Measurements from ENCODE around the gene FTO. TPM values are rescaled to one million over a fixed set of nuclear protein-coding genes. Genes with fewer than 3 reads are reported as not detected.
"Not testable (repeated sequence)": the region's sequence is repeated elsewhere in the genome, so short reads cannot be mapped to it uniquely, and the experiment has no call there.

The FTO gene
- total RNA-seq, 1 donor from 2014 or later = 65.8 TPM

DNA sequence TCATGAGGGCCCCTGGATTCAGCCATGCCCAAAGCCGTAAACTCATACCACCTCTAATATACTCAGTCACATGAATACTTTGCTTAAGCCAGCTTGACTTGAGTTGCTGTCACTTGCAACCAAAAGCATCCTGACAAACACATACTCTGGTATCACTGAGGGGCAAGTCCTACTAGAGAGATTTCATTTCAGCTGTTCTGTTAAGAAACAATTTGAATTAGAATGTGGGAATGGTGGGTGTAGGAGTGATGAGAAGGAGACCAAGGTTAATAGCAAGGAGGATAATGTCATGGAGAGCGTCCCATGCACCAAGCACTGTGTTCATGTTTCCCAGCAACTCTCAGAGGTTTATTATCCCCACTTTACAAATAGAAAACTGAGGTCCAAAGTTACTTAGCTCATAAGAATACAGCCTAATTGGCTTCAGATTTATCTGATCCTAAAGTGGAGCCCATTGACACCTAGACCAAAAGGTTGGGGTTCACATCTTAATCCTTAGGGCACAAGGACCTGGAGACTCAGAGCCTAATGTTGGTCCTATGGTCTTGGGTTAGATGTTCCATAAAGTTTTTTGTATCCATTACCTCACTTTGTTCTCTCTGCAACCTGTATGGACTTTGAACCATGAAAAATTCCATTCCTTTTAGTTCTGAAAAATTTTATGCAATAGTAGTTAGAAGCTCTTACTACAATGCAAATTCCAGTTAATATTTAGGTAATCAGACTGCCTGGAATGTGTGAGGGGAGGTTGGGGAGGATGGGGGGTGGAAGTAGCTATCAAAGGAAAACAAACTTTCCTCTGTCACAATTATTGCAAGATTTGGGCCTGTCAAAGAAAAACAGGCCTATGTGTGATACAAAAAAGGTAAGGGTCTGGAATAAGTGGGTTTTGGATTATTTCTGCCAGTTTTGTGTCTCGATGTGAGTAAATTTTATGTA lies 476.7 kb downstream of the FTO start:
- H3K4me1 Mint-ChIP-seq = no peaks in the 10 kb centered on the region

DNA sequence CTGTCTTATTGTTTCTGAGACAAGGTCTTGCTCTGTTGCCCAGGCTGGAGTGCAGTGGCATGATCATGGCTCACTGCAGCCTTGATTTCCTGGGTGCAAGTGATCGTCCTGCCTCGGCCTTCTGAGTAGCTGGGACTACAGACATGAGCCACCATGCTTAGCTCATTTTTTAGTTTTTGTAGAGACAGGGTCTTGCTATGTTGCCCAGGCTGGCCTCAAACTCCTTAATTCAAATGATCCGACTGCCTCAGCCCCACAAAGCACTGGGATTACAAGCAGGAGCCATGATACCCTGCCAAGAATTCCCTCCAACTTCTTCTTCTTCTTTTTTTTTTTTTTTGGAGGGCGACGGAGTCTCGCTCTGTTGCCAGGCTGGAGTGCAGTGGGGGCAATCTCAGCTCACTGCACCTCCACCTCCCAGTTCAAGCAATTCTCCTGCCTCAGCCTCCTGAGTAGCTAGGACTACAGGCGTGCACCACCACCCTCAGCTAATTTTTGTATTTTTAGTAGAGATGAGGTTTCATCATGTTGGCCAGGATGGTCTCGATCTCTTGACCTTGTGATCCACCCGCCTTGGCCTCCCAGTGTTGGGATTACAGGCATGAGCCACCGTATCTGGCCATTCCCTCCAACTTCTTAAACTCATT lies 477.9 kb downstream of the FTO start:
- ATAC-seq (ENCODE audit: low read depth); POLR2A ChIA-PET; DNase-seq; H3K9me3 Mint-ChIP-seq; H3K27ac Mint-ChIP-seq; intact Hi-C loops (cut with micrococcal nuclease); CTCF ChIA-PET; H3K4me3 Mint-ChIP-seq; H3K36me3 Mint-ChIP-seq (ENCODE audit: low read depth); H3K4me1 Mint-ChIP-seq: not testable (repeated sequence)
- H3K27me3 Mint-ChIP-seq = peaks cover 11% of the 10 kb centered on the region

More for the DNA sequence above, 476.7 kb downstream of the FTO start:
- POLR2A ChIA-PET = no interaction called here
- Mint-ChIP-seq H3K9me3 (peaks cover 7% of the 10 kb centered on the region), H3K36me3 (ENCODE audit: low read depth) (no peaks in the 10 kb centered on the region), H3K4me3 (no peak overlapping the region), H3K27me3 (peaks cover 11% of the 10 kb centered on the region), H3K27ac (no peak overlapping the region)
- CTCF ChIA-PET = no interaction called here
- intact Hi-C loops (cut with micrococcal nuclease) = no loop called here
- ATAC-seq (ENCODE audit: low read depth) (no peak), DNase-seq (no peak)
- TF ChIP-seq, protein P1, sequence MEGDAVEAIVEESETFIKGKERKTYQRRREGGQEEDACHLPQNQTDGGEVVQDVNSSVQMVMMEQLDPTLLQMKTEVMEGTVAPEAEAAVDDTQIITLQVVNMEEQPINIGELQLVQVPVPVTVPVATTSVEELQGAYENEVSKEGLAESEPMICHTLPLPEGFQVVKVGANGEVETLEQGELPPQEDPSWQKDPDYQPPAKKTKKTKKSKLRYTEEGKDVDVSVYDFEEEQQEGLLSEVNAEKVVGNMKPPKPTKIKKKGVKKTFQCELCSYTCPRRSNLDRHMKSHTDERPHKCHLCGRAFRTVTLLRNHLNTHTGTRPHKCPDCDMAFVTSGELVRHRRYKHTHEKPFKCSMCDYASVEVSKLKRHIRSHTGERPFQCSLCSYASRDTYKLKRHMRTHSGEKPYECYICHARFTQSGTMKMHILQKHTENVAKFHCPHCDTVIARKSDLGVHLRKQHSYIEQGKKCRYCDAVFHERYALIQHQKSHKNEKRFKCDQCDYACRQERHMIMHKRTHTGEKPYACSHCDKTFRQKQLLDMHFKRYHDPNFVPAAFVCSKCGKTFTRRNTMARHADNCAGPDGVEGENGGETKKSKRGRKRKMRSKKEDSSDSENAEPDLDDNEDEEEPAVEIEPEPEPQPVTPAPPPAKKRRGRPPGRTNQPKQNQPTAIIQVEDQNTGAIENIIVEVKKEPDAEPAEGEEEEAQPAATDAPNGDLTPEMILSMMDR (IDR thresholded peaks at IDR 0.05) = no peak

DNA sequence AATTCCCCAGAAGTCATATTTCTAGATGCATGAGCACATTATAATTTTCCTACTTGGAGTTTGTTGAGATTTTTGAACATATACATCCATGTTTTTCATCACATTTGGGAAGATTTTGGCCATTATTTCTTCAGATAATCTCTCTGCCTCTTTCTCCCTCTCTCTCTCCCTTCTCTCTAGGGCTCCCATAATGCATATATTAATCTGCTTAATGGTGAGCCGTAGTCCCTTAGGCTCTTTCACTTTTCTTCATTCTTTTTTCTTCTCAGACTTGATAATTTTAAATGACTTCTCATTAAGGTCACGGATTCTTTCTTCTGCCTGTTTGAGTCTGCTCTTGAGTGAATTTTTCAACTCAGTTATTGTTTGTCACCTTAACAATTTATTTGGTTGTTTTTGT lies 481.1 kb downstream of the FTO start:
- Mint-ChIP-seq H3K27me3 (peaks cover 18% of the 10 kb centered on the region), H3K4me1 (no peaks in the 10 kb centered on the region), H3K9me3 (peaks cover 7% of the 10 kb centered on the region), H3K36me3 (ENCODE audit: low read depth) (no peaks in the 10 kb centered on the region), H3K4me3 (no peak overlapping the region), H3K27ac (no peak overlapping the region)
- CTCF ChIA-PET = no interaction called here
- ATAC-seq (ENCODE audit: low read depth) = no peak
- TF ChIP-seq, protein P1 (IDR thresholded peaks at IDR 0.05) = no peak
- intact Hi-C loops (cut with micrococcal nuclease) = no loop called here
- DNase-seq = no peak
- POLR2A ChIA-PET = no interaction called here

DNA sequence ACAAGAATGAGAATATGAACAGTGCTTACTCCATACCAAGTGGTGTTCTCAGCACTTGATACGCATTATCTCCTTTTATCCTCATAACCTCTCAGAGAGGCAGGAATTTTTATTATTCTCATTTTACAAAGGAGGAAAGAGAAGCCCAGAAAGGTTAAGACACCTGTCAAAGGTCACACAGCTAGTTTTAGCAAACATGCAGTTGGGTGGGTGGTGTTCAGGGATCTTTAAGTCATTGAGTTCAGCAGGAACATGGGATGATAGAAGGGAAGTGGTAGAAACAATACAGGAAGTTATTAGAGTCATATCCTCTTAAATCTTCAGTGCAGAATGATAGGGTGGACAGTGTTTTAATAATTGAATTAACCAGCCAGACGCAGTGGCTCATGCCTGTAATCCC lies 487.2 kb downstream of the FTO start:
- Mint-ChIP-seq H3K4me3 (no peak overlapping the region), H3K27me3 (peaks cover 21% of the 10 kb centered on the region), H3K9me3 (peaks cover 6% of the 10 kb centered on the region), H3K4me1 (peaks cover 2% of the 10 kb centered on the region), H3K27ac (no peak overlapping the region), H3K36me3 (ENCODE audit: low read depth) (no peaks in the 10 kb centered on the region)
- intact Hi-C loops (cut with micrococcal nuclease) = no loop called here
- CTCF ChIA-PET = no interaction called here
- DNase-seq (no peak), ATAC-seq (ENCODE audit: low read depth) (no peak)
- TF ChIP-seq, protein P1 (IDR thresholded peaks at IDR 0.05) = no peak
- POLR2A ChIA-PET = no interaction called here

DNA sequence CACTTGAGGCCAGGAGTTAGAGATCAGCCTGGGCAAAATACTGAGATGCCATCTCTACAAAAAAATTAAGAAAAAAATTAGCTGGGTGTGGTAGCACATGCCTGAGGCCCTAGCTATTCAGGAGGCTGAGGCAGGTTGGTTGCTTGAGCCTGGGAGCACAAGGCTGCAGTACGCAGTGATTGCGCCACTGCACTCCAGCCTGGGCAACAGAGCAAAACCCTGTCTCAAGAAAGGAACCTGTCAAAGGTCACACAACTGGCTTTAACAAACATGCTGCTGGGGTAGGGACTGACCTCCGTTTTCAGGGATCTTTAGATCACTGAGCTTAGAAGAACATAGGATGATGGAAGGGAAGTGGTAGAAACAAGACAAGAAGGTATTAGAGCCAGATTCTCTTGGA lies 487.6 kb downstream of the FTO start:
- no peak for DNase-seq
- TF ChIP-seq, protein P1 (IDR thresholded peaks at IDR 0.05) = no peak
- Mint-ChIP-seq H3K4me1 (peaks cover 2% of the 10 kb centered on the region), H3K27me3 (peaks cover 17% of the 10 kb centered on the region), H3K27ac (no peak overlapping the region), H3K4me3 (no peak overlapping the region), H3K9me3 (peaks cover 6% of the 10 kb centered on the region), H3K36me3 (ENCODE audit: low read depth) (no peaks in the 10 kb centered on the region)
- ATAC-seq (ENCODE audit: low read depth) = no peak
- ChIA-PET POLR2A (no interaction called here), CTCF (no interaction called here)
- intact Hi-C loops (cut with micrococcal nuclease) = no loop called here

Data from activated B cell treated with CpG ODN at 0.5 μM for 24 hours (primary cell).